Panc1 (cell line): ENCODE measurements around the gene USH2A.

ENCODE experiments used
- POLR2AphosphoS5 ChIP-seq: IDR thresholded peaks from 2 replicates; pipeline ENCODE4 v1.6.1; 2012; ENCODE audit warnings: mild to moderate bottlenecking, low read depth, low read length, moderate library complexity
- TCF7L2 ChIP-seq: IDR thresholded peaks from 2 replicates; pipeline ENCODE4 v1.6.1; 2011; ENCODE audit warnings: mild to moderate bottlenecking, low read depth, low read length, inconsistent platforms
- TF ChIP-seq, protein P1 (sequence below): fragments of 450-650 bp; IDR thresholded peaks from 2 replicates; pipeline ENCODE4 v1.5.1; 2017; ENCODE audit warnings: mild to moderate bottlenecking
- TF ChIP-seq, protein P2 (sequence below), 2 experiments: IDR thresholded peaks; 2 replicates each; pipeline ENCODE4 v1.6.1; 2011 to 2012; ENCODE audit warnings: low read depth in 2 of 2, control low read depth in 1 of 2, low read length in 1 of 2, mild to moderate bottlenecking in 1 of 2, moderate library complexity in 1 of 2; ENCODE audit not compliant: insufficient read depth in 1 of 2

DNA sequence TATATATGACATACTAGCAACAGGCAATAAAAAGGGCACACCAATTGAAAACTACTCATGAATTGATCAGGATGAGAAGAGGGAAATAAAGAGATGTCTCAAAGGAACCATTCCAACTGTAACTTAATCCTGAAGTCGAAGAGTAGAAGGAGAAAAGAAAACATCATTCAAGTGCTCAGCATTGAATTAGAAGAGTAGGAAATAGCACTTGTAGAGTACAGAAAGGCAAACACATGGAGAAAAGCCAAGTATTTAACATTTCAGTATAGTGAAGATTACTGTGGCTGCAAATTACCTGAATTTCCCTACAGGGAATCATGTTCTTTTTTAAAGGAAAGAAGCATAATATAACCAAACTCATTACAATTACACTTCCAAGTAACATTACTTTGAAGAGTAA, 651.1 kb downstream of the USH2A start:
- TF ChIP-seq, protein P1, sequence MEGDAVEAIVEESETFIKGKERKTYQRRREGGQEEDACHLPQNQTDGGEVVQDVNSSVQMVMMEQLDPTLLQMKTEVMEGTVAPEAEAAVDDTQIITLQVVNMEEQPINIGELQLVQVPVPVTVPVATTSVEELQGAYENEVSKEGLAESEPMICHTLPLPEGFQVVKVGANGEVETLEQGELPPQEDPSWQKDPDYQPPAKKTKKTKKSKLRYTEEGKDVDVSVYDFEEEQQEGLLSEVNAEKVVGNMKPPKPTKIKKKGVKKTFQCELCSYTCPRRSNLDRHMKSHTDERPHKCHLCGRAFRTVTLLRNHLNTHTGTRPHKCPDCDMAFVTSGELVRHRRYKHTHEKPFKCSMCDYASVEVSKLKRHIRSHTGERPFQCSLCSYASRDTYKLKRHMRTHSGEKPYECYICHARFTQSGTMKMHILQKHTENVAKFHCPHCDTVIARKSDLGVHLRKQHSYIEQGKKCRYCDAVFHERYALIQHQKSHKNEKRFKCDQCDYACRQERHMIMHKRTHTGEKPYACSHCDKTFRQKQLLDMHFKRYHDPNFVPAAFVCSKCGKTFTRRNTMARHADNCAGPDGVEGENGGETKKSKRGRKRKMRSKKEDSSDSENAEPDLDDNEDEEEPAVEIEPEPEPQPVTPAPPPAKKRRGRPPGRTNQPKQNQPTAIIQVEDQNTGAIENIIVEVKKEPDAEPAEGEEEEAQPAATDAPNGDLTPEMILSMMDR = no peak
- TF ChIP-seq POLR2AphosphoS5 = no peak
- TF ChIP-seq, protein P2, sequence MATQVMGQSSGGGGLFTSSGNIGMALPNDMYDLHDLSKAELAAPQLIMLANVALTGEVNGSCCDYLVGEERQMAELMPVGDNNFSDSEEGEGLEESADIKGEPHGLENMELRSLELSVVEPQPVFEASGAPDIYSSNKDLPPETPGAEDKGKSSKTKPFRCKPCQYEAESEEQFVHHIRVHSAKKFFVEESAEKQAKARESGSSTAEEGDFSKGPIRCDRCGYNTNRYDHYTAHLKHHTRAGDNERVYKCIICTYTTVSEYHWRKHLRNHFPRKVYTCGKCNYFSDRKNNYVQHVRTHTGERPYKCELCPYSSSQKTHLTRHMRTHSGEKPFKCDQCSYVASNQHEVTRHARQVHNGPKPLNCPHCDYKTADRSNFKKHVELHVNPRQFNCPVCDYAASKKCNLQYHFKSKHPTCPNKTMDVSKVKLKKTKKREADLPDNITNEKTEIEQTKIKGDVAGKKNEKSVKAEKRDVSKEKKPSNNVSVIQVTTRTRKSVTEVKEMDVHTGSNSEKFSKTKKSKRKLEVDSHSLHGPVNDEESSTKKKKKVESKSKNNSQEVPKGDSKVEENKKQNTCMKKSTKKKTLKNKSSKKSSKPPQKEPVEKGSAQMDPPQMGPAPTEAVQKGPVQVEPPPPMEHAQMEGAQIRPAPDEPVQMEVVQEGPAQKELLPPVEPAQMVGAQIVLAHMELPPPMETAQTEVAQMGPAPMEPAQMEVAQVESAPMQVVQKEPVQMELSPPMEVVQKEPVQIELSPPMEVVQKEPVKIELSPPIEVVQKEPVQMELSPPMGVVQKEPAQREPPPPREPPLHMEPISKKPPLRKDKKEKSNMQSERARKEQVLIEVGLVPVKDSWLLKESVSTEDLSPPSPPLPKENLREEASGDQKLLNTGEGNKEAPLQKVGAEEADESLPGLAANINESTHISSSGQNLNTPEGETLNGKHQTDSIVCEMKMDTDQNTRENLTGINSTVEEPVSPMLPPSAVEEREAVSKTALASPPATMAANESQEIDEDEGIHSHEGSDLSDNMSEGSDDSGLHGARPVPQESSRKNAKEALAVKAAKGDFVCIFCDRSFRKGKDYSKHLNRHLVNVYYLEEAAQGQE (IDR thresholded peaks at IDR 0.05; ENCODE audit: insufficient read depth in 1 of 2, low read depth in 2 of 2, low read length in 1 of 2) = no peak
- TF ChIP-seq TCF7L2 = no peak
